CD4-positive, alpha-beta T cell treated with Interleukin-6 for 4 hours (primary cell): ENCODE measurements around the gene PDE3A.
"Not testable (repeated sequence)": the region's sequence is repeated elsewhere in the genome, so short reads cannot be mapped to it uniquely, and the experiment has no call there.

ENCODE experiments used
- DNase-seq: peaks from one replicate; pipeline ENCODE4 v3.0.0-alpha.2; 2020; ENCODE audit warnings: mixed read lengths

The PDE3A gene

GRCh38 chr12:20368114-20368650 lies at the start of gene PDE3A:
PDE3A (plus strand) TSS chr12:20368537; CDS start chr12:20369285, 748 bp downstream.
- DNase-seq = no peak

- DNase-seq = no peak
Measured at GRCh38 chr12:20319366-20319765, 49.0 kb upstream of the PDE3A start.

GRCh38 chr12:20320552-20320951 lies 47.8 kb upstream of the PDE3A start:
- no peak for DNase-seq

- not testable (repeated sequence) for DNase-seq
Measured at GRCh38 chr12:20330826-20331505, 37.4 kb upstream of the PDE3A start.

GRCh38 chr12:20339060-20339459 lies 29.3 kb upstream of the PDE3A start:
- DNase-seq = no peak

GRCh38 chr12:20342111-20342510 lies 26.2 kb upstream of the PDE3A start:
- DNase-seq = no peak

- no peak for DNase-seq
Measured at GRCh38 chr12:20345866-20346265, 22.5 kb upstream of the PDE3A start.

GRCh38 chr12:20350026-20350425 lies 18.3 kb upstream of the PDE3A start:
- no peak for DNase-seq

- no peak for DNase-seq
Measured at GRCh38 chr12:20350495-20350894, 17.8 kb upstream of the PDE3A start.

- no peak for DNase-seq
Measured at GRCh38 chr12:20351406-20351805, 16.9 kb upstream of the PDE3A start.

- DNase-seq = no peak
Measured at GRCh38 chr12:20356048-20356447, 12.3 kb upstream of the PDE3A start.

GRCh38 chr12:20360407-20360806 lies 7.9 kb upstream of the PDE3A start:
- DNase-seq = no peak

- DNase-seq = no peak
Measured at GRCh38 chr12:20361416-20361815, 6.9 kb upstream of the PDE3A start.

GRCh38 chr12:20364501-20364900 lies 3.8 kb upstream of the PDE3A start:
- DNase-seq = no peak

GRCh38 chr12:20366776-20367409 lies 1.4 kb upstream of the PDE3A start:
- no peak for DNase-seq

- no peak for DNase-seq
Measured at GRCh38 chr12:20367583-20368113, 689 bp upstream of the PDE3A start.

- no peak for DNase-seq
Measured at GRCh38 chr12:20368651-20369304, 441 bp downstream of the PDE3A start.

- DNase-seq = no peak
Measured at GRCh38 chr12:20369305-20370013, 1.1 kb downstream of the PDE3A start.

GRCh38 chr12:20370014-20370386 lies 1.7 kb downstream of the PDE3A start:
- no peak for DNase-seq

GRCh38 chr12:20370866-20371519 lies 2.7 kb downstream of the PDE3A start:
- no peak for DNase-seq

GRCh38 chr12:20372326-20373096 lies 4.2 kb downstream of the PDE3A start:
- no peak for DNase-seq

- no peak for DNase-seq
Measured at GRCh38 chr12:20374795-20375194, 6.5 kb downstream of the PDE3A start.
